Measurements from ENCODE around the gene RNF157. TPM values are rescaled to one million over a fixed set of nuclear protein-coding genes. Genes with fewer than 3 reads are reported as not detected.

The RNF157 gene
- total and polyA plus RNA-seq, 8 donors = 0.95 to 41.4 (median 4.5) TPM

- WGBS, 5 donors = 62 to 76% (median 65%) methylated on average over 8 of the region's 8 CpGs
- H3K4me3 ChIP-seq = no peak overlapping the region
- TF ChIP-seq CTCF (IDR thresholded peaks at IDR 0.05) (no peak), EP300 (IDR thresholded peaks at IDR 0.05) (no peak), POLR2AphosphoS5 (IDR thresholded peaks at IDR 0.05) (no peak), POLR2A (IDR thresholded peaks at IDR 0.05) (no peak)
- no peaks in the 10 kb centered on the region for H3K4me1 ChIP-seq
- no peaks in the 10 kb centered on the region for H3K27me3 ChIP-seq
- H3K27ac ChIP-seq = no peak overlapping the region
- no peaks in the 10 kb centered on the region for H3K9me3 ChIP-seq
- peaks cover 0 to 19% (median 0%) of the 10 kb centered on the region in 4 donors for H3K36me3 ChIP-seq
- intact Hi-C loops (cut with DNase I; ENCODE audit: low total_unique reads) = no loop called here
- no peak for DNase-seq
These were observed 79.3 kb downstream of the RNF157 start for GRCh38 chr17:76160896-76161528.

- H3K4me1 ChIP-seq = no peaks in the 10 kb centered on the region
- 81 to 92% (median 90%) methylated on average over 9 of the region's 9 CpGs for WGBS, 5 donors
- H3K4me3 ChIP-seq = no peak overlapping the region
- intact Hi-C loops (cut with DNase I; ENCODE audit: low total_unique reads) = no loop called here
- peaks cover 0 to 19% (median 0%) of the 10 kb centered on the region in 4 donors for H3K36me3 ChIP-seq
- no peaks in the 10 kb centered on the region for H3K27me3 ChIP-seq
- TF ChIP-seq EP300 (IDR thresholded peaks at IDR 0.05) (no peak), POLR2A (IDR thresholded peaks at IDR 0.05) (no peak), CTCF (IDR thresholded peaks at IDR 0.05) (no peak), POLR2AphosphoS5 (IDR thresholded peaks at IDR 0.05) (no peak)
- H3K27ac ChIP-seq = no peak overlapping the region
- H3K9me3 ChIP-seq = no peaks in the 10 kb centered on the region
- DNase-seq = no peak
These were observed 81.1 kb downstream of the RNF157 start for GRCh38 chr17:76159157-76159556.

GRCh38 chr17:76157759-76158158 is 82.5 kb downstream of the RNF157 start:
- peaks cover 0 to 19% (median 0%) of the 10 kb centered on the region in 4 donors for H3K36me3 ChIP-seq
- no peak for DNase-seq
- H3K27ac ChIP-seq = no peak overlapping the region
- no peaks in the 10 kb centered on the region for H3K27me3 ChIP-seq
- peaks cover 0 to 10% (median 2%) of the 10 kb centered on the region in 4 donors for H3K4me1 ChIP-seq
- H3K9me3 ChIP-seq = no peaks in the 10 kb centered on the region
- intact Hi-C loops (cut with DNase I; ENCODE audit: low total_unique reads) = no loop called here
- 81 to 87% (median 87%) methylated on average over 5 of the region's 5 CpGs for WGBS, 5 donors
- no peak overlapping the region for H3K4me3 ChIP-seq
- no peak for TF ChIP-seq POLR2AphosphoS5 (IDR thresholded peaks at IDR 0.05)
- no peak for TF ChIP-seq POLR2A (IDR thresholded peaks at IDR 0.05)
- TF ChIP-seq CTCF (IDR thresholded peaks at IDR 0.05) = no peak
- no peak for TF ChIP-seq EP300 (IDR thresholded peaks at IDR 0.05)

GRCh38 chr17:76156662-76156991 is 83.7 kb downstream of the RNF157 start:
- Histone ChIP-seq H3K27ac (no peak overlapping the region), H3K36me3 (peaks cover 0 to 18% (median 0%) of the 10 kb centered on the region in 4 donors)
- 74 to 82% (median 78%) methylated on average over 8 of the region's 8 CpGs for WGBS, 5 donors

More at GRCh38 chr17:76156662-76156991, 83.7 kb downstream of the RNF157 start:
- Histone ChIP-seq H3K4me1 (peaks cover 0 to 10% (median 2%) of the 10 kb centered on the region in 4 donors), H3K9me3 (no peaks in the 10 kb centered on the region), H3K4me3 (no peak overlapping the region), H3K27me3 (no peaks in the 10 kb centered on the region)
- intact Hi-C loops (cut with DNase I; ENCODE audit: low total_unique reads) = no loop called here
- no peak for DNase-seq
- TF ChIP-seq EP300 (IDR thresholded peaks at IDR 0.05) = no peak
- TF ChIP-seq POLR2A (IDR thresholded peaks at IDR 0.05) = no peak
- TF ChIP-seq POLR2AphosphoS5 (IDR thresholded peaks at IDR 0.05) = no peak
- TF ChIP-seq CTCF (IDR thresholded peaks at IDR 0.05) = no peak
